Measurements from ENCODE around the gene BAG3.

DNA sequence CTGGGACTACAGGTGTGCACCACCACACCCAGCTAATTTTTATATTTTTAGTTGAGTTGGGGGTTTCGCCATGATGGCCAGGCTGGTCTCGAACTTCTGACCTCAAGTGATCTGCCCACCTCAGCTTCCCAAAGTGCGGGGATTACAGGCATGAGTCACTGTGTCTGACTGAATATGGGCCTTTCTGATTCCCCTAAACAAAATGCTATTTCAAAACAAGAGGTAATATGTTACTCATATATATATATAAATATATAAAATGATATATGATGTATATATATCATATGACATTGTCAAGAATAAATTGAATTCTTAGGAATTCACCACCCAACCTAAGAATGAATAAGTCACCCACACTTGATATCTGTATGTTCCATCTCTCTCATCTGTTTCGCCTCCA is 41.7 kb upstream of the BAG3 start:
- TF ChIP-seq, protein P1, sequence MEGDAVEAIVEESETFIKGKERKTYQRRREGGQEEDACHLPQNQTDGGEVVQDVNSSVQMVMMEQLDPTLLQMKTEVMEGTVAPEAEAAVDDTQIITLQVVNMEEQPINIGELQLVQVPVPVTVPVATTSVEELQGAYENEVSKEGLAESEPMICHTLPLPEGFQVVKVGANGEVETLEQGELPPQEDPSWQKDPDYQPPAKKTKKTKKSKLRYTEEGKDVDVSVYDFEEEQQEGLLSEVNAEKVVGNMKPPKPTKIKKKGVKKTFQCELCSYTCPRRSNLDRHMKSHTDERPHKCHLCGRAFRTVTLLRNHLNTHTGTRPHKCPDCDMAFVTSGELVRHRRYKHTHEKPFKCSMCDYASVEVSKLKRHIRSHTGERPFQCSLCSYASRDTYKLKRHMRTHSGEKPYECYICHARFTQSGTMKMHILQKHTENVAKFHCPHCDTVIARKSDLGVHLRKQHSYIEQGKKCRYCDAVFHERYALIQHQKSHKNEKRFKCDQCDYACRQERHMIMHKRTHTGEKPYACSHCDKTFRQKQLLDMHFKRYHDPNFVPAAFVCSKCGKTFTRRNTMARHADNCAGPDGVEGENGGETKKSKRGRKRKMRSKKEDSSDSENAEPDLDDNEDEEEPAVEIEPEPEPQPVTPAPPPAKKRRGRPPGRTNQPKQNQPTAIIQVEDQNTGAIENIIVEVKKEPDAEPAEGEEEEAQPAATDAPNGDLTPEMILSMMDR (IDR thresholded peaks at IDR 0.05; ENCODE audit: control extremely low read depth in 1 of 3, insufficient read depth in 1 of 3, low read depth in 1 of 3, low read length in 3 of 3): no peak
- TF ChIP-seq TEAD4 (IDR thresholded peaks at IDR 0.05; ENCODE audit: low read depth, low read length) (no peak), TBP (IDR thresholded peaks at IDR 0.05; ENCODE audit: low read depth, low read length) (no peak), HDAC2 (IDR thresholded peaks at IDR 0.05; ENCODE audit: borderline replicate concordance in 1 of 2, low read depth in 2 of 2, low read length in 2 of 2) (no peak), POLR2AphosphoS5 (IDR thresholded peaks at IDR 0.05; ENCODE audit: low read depth, low read length) (no peak), POLR2A (IDR thresholded peaks at IDR 0.05; ENCODE audit: control extremely low read depth in 1 of 2, low read depth in 2 of 2, low read length in 2 of 2) (no peak), SP2 (IDR thresholded peaks at IDR 0.05; ENCODE audit: low read length) (no peak)
- TF ChIP-seq, protein P2, sequence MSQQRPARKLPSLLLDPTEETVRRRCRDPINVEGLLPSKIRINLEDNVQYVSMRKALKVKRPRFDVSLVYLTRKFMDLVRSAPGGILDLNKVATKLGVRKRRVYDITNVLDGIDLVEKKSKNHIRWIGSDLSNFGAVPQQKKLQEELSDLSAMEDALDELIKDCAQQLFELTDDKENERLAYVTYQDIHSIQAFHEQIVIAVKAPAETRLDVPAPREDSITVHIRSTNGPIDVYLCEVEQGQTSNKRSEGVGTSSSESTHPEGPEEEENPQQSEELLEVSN (IDR thresholded peaks at IDR 0.05): no peak

Data from H1 (cell line).